ENCODE data around the gene NKTR. TPM values are rescaled to one million over a fixed set of nuclear protein-coding genes. Genes with fewer than 3 reads are reported as not detected.
A peak's percentile ranks its signal among the peaks of the same experiment; 100 is the strongest.

Gene NKTR
- total RNA-seq, 1 experiment from 2014 or later, result 89.3 TPM

DNA sequence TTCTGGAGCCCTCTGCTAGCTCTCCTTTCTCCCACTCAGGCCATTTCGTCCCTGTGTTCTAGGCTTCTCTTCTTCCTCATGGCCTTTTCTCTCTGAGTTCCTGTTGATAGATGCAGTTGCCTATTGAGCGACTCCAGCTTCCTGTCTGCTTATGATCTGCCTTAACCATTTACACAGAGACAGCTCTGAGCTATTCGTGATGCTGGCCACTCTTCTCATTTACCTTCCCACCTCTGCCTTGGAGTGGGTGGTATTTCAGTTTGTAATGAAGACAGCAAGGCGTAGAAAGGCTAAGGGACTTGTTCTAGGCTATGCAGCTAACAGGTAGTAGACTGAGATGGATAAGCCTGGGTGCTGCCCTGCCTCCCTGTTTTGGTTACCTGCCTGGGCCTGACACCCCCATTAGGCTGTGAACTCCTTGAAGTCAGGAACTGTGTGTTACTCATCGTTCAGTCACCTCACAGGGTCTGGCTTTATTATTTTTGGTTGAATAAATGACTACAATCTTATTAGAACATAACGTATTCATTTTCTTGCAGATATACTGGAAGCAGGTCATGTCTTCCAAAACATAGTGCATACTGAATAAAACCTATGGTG is 40.4 kb downstream of the NKTR start:
- TF ChIP-seq ERG (CRISPR knock-in tag; IDR thresholded peaks at IDR 0.05) (no peak), NR2C2 (CRISPR knock-in tag; IDR thresholded peaks at IDR 0.05) (no peak), TEAD1 (CRISPR knock-in tag; IDR thresholded peaks at IDR 0.05) (no peak), TP53 (CRISPR knock-in tag; IDR thresholded peaks at IDR 0.05) (no peak)
- TF ChIP-seq, protein P1, sequence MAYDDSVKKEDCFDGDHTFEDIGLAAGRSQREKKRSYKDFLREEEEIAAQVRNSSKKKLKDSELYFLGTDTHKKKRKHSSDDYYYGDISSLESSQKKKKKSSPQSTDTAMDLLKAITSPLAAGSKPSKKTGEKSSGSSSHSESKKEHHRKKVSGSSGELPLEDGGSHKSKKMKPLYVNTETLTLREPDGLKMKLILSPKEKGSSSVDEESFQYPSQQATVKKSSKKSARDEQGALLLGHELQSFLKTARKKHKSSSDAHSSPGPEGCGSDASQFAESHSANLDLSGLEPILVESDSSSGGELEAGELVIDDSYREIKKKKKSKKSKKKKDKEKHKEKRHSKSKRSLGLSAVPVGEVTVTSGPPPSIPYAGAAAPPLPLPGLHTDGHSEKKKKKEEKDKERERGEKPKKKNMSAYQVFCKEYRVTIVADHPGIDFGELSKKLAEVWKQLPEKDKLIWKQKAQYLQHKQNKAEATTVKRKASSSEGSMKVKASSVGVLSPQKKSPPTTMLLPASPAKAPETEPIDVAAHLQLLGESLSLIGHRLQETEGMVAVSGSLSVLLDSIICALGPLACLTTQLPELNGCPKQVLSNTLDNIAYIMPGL (CRISPR knock-in tag; IDR thresholded peaks at IDR 0.05), result no peak
- Mint-ChIP-seq H3K9me3 (no peaks in the 10 kb centered on the region), H3K36me3 (peaks cover 44% of the 10 kb centered on the region), H3K27ac (peak overlapping the region; percentile 17), H3K4me3 (no peak overlapping the region), H3K4me1 (no peaks in the 10 kb centered on the region), H3K27me3 (ENCODE audit: low read depth) (no peaks in the 10 kb centered on the region)
- ChIA-PET POLR2A (no interaction called here), CTCF (interaction anchor here (1.4 to 1.8 kb wide), 2 partner anchors 103 to 115 kb away, joined by 3 to 4 read pairs; no protein-coding TSS in a partner anchor)
- DNase-seq (ENCODE audit: low spot score) (no peak), ATAC-seq (no peak)

GRCh38 chr3:42647821-42648459 is 47.5 kb downstream of the NKTR start:
- CTCF ChIA-PET, result interaction anchor here (0.7 to 2.5 kb wide), 10 partner anchors 17 to 233 kb away, joined by 3 to 19 read pairs (median 5); no protein-coding TSS in a partner anchor
- H3K27ac Mint-ChIP-seq, result peak overlapping the region; percentile 89
- no peak for DNase-seq (ENCODE audit: low spot score)
- POLR2A ChIA-PET, result interaction anchor here (0.6 to 1.3 kb wide), 4 partner anchors 16 to 102 kb away, joined by 3 to 4 read pairs (median 3); partner anchors contain the start of gene SS18L2
- H3K36me3 Mint-ChIP-seq, result peaks cover 45% of the 10 kb centered on the region
- H3K4me1 Mint-ChIP-seq, result peaks cover 35% of the 10 kb centered on the region
- no peaks in the 10 kb centered on the region for H3K27me3 Mint-ChIP-seq (ENCODE audit: low read depth)
- H3K9me3 Mint-ChIP-seq, result no peaks in the 10 kb centered on the region
- TF ChIP-seq GTF2I (CRISPR knock-in tag; conservative IDR thresholded peaks at IDR 0.05), result no peak
- no peak for TF ChIP-seq ETV6 (CRISPR knock-in tag; IDR thresholded peaks at IDR 0.05)
- no peak for TF ChIP-seq GRHL2 (CRISPR knock-in tag; IDR thresholded peaks at IDR 0.05; ENCODE audit: insufficient replicate concordance, severe bottlenecking)
- no peak for TF ChIP-seq FOXP1 (CRISPR knock-in tag; IDR thresholded peaks at IDR 0.05; ENCODE audit: borderline replicate concordance)
- TF ChIP-seq IRF1 (CRISPR knock-in tag; IDR thresholded peaks at IDR 0.05), result no peak
- peak; percentile 50 for ATAC-seq
- H3K4me3 Mint-ChIP-seq, result no peak overlapping the region

DNA sequence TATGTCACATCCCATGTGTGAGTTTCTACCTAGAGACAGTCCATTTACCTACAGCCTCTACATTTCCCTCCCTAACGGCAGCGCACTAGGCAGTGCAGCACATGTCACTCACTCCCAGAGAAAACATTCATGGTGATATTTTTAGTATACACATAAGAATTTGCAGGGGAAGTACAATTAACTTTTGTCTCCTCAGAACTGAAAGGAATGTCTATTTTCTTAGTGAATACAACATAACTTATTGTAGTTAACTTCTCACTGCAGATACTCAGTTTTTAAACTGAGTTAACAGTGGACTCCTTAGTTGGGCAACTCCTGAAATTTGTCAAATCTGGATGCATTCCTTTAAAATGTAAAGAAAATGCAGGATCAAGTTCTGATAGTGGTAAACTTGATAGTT is 48.5 kb downstream of the NKTR start:
- Mint-ChIP-seq H3K27ac (0 out of 2 replicates have a peak overlapping the region, but pooled peaks have one; percentile 50), H3K27me3 (ENCODE audit: low read depth) (no peaks in the 10 kb centered on the region), H3K4me1 (peaks cover 44% of the 10 kb centered on the region), H3K36me3 (peaks cover 35% of the 10 kb centered on the region), H3K4me3 (no peak overlapping the region), H3K9me3 (no peaks in the 10 kb centered on the region)
- DNase-seq (ENCODE audit: low spot score), result no peak
- POLR2A ChIA-PET, result interaction anchor here (1.3 kb wide), 1 partner anchor 98 kb away, joined by 4 read pairs; no protein-coding TSS in a partner anchor
- ATAC-seq, result no peak
- CTCF ChIA-PET, result interaction anchor here (1.3 to 2.5 kb wide), 2 partner anchors 96 to 122 kb away, joined by 3 to 19 read pairs; no protein-coding TSS in a partner anchor
- no peak for TF ChIP-seq SMAD4 (CRISPR knock-in tag; IDR thresholded peaks at IDR 0.05)
- TF ChIP-seq GABPB1 (CRISPR knock-in tag; IDR thresholded peaks at IDR 0.05), result no peak
- TF ChIP-seq ZNF219 (CRISPR knock-in tag; IDR thresholded peaks at IDR 0.05; ENCODE audit: borderline replicate concordance), result no peak
- TF ChIP-seq MXD4 (CRISPR knock-in tag; IDR thresholded peaks at IDR 0.05; ENCODE audit: borderline replicate concordance), result no peak
- TF ChIP-seq, protein P2, sequence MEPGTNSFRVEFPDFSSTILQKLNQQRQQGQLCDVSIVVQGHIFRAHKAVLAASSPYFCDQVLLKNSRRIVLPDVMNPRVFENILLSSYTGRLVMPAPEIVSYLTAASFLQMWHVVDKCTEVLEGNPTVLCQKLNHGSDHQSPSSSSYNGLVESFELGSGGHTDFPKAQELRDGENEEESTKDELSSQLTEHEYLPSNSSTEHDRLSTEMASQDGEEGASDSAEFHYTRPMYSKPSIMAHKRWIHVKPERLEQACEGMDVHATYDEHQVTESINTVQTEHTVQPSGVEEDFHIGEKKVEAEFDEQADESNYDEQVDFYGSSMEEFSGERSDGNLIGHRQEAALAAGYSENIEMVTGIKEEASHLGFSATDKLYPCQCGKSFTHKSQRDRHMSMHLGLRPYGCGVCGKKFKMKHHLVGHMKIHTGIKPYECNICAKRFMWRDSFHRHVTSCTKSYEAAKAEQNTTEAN (CRISPR knock-in tag; IDR thresholded peaks at IDR 0.05), result no peak
- TF ChIP-seq SOX15 (CRISPR knock-in tag; IDR thresholded peaks at IDR 0.05), result no peak
- no peak for TF ChIP-seq NR2C2 (CRISPR knock-in tag; IDR thresholded peaks at IDR 0.05)
- no peak for TF ChIP-seq TCF7 (CRISPR knock-in tag; IDR thresholded peaks at IDR 0.05; ENCODE audit: low read depth)
- TF ChIP-seq ATF6 (CRISPR knock-in tag; IDR thresholded peaks at IDR 0.05), result no peak
- TF ChIP-seq NR3C1 (CRISPR knock-in tag; conservative IDR thresholded peaks at IDR 0.05; ENCODE audit: low read depth), result no peak
- TF ChIP-seq, protein P1 (CRISPR knock-in tag; IDR thresholded peaks at IDR 0.05), result no peak
- TF ChIP-seq OVOL2 (CRISPR knock-in tag; IDR thresholded peaks at IDR 0.05; ENCODE audit: borderline replicate concordance), result no peak
- TF ChIP-seq SP1 (CRISPR knock-in tag; conservative IDR thresholded peaks at IDR 0.05), result no peak
